Stimulated activated CD4-positive, alpha-beta T cell treated with anti-CD3 and anti-CD28 coated beads, TNF-alpha, amount 100 ng/mL, for 48 hours (primary cell): ENCODE data around the gene NCKAP1.
"Not testable (repeated sequence)": the region's sequence is repeated elsewhere in the genome, so short reads cannot be mapped to it uniquely, and the experiment has no call there.

ENCODE experiments used
- DNase-seq, 3 donors: peaks; one replicate each; pipeline ENCODE4 v3.0.0-alpha.2; 2020; ENCODE audit warnings: low read depth in 3 of 3

The NCKAP1 gene

DNA sequence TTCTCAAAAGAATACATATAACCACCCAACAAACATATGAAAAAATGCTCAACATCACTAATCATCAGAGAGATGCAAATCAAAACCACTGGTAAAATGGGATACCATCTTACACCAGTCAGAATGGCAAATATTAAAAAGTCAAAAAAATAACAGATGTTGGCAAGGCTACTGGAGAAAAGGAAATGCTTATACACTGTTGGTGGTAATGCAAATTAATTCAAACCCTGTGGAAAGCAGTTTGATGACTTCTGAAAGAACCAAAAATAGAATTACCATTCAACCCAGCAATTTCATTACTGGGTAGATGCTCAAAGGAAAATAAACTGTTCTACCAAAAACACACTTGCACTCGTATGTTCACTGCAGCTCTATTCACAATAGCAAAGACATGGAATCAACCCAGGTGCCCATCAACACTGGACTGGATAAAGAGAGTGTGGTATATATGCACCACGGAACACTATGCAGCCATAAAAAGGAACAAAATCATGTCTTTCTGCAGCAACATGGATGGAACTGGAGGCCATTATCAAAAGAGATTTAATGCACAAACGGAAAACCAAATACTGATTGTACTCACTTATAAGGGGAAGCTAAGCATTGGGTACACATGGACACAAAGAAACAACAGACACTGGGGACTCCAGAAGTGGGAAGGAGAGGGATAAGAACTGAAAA is 38.8 kb downstream of the NCKAP1 start:
- DNase-seq: no peak

- no peak for DNase-seq
Measured at GRCh38 chr2:182994228-182994912, 43.9 kb downstream of the NCKAP1 start.

DNA sequence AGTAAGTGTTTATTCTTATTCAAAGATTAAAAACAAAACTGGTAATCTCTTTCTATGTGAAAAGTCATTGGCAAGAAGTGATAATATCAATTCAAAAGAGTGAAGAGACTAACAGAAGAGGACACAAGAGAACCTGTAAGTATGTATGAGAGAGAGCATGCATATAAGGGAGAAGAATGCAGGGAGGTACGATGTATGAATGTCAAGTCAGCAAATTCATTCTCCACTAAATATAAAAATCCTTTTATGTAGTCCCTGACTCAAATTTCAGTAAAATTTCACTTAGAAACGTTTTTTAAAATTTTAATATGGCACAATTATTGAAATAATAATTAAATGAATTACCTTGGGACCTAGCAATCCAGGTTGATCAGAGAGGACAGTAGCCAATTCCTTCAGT is 55.3 kb downstream of the NCKAP1 start:
- no peak for DNase-seq

DNA sequence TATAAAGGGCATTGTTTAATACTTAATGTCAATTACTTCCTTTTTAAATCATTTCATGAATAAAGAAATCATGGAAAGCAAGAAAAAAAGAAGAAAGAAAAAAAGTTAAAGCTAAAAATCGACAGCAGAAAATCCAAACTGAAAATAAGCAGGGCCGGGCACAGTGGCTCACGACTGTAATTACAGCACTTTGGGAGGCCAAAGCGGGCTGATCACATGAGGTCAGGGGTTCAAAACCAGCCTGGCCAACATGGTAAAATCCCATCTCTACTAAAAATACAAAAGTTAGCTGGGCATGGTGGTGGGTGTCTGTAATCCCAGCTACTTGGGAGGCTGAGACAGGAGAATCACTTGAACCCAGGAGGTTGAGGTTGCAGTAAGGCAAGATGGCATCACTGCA is 56.8 kb downstream of the NCKAP1 start:
- not testable (repeated sequence) for DNase-seq

- DNase-seq: no peak
Measured at GRCh38 chr2:182980652-182981051, 57.6 kb downstream of the NCKAP1 start.

DNA sequence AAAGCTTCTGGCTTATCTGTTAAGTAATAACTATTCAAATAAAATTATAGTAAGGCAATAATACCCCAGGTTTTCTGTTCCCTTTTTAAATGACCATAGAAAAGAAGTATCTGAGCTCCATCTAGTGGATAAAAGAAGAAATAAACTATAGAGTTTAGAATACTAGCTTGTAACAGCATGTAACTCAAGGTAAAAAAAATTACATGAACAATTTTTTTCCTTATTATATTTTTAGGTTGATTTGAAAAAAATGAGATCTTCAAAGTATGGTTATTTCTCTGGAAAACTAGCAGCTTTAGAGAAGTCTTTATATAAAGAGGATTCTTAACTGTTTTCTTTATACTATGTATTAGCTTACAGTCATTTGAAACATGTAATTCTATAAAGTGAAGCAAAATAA is 58.1 kb downstream of the NCKAP1 start:
- no peak for DNase-seq

GRCh38 chr2:182977463-182977862 is 60.8 kb downstream of the NCKAP1 start:
- no peak for DNase-seq

- no peak for DNase-seq
Measured at GRCh38 chr2:182973441-182974352, 64.6 kb downstream of the NCKAP1 start.

GRCh38 chr2:182972548-182972942 is 65.7 kb downstream of the NCKAP1 start:
- no peak for DNase-seq

- DNase-seq: no peak
Measured at GRCh38 chr2:182971820-182972547, 66.3 kb downstream of the NCKAP1 start.

DNA sequence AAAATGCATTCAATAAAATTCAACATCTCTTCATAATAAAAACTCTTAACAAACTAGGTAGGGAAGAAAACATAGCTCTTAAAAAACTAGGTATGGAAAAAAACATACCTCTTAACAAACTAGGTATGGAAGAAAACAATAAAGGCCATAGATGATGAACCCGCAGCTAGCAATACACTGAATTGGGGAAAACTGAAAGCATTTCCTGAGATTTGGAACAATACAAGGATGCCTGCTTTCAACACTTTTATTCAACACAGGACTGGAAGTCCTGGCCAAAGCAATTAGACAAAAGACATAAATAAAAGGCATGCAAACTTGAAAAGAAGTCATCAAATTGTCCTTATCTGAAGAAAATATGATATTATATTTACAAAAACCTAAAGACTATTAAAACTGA is 67.8 kb downstream of the NCKAP1 start:
- no peak for DNase-seq

DNA sequence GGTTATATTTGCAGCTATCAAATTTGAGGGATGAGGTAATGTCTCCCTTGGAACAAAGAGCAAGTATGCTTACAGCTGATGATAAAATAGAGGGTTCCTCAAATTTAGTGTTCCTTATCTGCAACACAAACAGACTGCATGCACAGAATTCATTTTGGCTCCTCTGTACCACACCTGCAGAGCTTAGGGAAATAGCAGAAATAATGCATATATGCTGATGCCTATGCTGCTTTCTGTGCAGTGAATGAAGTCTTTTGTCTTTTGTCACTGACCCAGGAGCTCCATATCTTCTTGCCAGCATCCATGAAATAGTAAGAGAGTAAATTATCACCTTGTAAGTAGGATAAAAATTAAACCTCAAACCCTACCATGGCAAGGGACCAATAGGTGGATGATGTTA is 69.8 kb downstream of the NCKAP1 start:
- DNase-seq: no peak

GRCh38 chr2:182966356-182966755 is 71.9 kb downstream of the NCKAP1 start:
- not testable (repeated sequence) for DNase-seq

DNA sequence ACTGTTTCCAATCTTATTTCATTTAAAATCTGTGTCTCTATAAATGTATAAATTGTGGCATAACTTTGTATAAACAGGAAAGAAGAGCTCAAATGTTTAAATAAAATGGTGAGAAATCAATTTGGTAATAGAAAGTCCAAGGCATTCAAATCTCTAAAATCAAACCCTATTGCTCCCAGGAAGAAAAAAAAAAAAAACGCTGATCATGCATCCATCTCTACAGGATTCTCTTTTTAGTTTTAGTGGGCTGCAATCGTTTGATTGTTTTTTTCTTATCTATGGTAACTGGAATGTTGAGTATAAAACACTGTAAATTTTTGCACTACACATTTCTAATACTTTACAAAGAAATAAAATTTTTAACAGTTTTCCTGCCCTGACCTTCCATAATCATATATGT is 75.6 kb downstream of the NCKAP1 start:
- DNase-seq: no peak

DNA sequence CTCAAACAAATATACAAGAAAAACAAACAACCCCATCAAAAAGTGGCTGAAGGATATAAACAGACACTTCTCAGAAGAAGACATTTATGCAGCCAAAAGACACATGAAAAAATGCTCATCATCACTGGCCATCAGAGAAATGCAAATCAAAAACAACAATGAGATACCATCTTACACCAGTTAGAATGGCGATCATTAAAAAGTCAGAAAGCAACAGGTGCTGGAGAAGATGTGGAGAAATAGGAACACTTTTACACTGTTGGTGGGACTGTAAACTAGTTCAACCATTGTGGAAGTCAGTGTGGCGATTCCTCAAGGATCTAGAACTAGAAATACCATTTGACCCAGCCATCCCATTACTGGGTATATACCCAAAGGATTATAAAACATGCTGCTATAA is 77.4 kb downstream of the NCKAP1 start:
- not testable (repeated sequence) for DNase-seq

DNA sequence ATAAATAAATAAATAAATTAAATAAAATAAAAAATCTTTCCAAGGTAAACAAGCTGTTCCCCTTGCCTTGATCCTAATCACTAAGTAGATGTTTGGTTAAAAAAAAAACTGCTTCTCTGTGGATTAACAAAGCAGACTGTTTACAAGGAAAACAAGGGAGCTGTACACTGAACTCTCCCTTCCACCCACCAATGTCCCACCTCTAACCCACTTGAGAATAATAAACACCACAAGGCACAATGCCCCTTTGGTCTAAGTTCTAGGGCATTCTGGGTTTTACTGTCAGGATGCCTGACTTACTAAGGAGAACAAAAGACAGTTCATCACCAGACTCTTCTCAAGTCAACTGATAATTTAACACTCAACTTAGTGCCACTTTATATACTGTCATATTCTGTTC is 83.5 kb downstream of the NCKAP1 start:
- no peak for DNase-seq

DNA sequence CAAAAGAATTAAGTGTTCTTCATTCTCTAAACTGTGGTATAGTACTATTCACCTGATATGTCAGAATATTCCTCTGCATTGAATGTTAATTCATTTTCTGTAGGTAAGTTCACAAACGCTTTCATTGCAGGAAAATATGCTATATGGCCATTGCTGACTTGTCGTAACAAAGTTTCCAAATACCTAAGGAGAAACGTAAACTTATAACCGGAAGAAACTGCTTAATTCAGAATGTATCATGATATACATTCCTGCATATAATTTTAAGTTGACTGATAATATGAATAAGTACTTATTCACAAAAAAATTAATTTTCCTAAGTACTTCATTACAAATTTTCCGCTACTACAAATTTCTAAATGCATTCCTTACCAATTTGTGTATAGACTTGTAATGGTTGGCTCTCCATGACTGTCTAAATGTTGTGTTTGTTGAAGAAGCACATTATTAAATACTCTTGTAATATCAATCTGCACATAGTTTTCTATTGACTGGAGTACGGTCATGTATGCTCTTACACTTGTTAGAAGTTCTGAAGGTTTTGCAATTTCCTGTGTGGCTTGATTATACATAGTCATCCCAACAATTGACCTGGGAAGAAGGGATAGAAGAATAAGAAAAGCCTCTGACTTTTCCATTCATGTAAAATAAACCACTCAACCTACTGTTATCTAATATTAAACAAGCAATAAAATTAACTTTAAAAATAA is 85.4 kb downstream of the NCKAP1 start:
- DNase-seq: no peak

DNA sequence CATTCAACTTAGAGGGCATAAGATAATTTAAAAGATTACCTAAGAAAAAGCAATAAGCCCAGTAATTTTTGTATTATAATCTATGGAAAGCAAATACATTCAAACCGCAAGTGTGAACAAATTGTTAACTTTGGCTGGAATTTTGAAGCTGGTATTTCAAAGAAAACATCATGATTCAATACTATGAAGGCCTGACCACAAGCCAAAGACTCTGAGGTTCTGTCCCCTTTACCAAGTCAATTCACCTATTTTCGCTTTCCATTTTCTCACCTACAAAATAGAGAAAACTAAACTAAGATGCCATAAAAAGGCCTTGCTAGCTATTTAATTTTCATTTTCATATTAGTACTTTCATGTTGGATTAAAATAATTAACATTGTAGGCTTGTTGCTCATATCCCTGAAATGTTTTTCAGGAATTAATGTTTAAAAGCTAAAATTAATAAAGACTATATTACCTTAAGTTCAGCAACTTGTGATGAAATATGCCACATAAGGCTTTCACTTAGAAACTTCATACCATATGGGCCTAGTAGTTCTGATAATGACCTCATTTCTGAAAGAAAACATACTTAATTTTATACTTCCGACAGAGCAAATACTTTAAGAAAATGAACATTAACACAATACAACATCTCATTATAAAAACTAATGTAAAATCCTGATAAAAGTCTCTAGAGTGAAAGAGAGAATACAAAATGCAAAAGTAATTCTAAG is 86.2 kb downstream of the NCKAP1 start:
- DNase-seq: no peak

DNA sequence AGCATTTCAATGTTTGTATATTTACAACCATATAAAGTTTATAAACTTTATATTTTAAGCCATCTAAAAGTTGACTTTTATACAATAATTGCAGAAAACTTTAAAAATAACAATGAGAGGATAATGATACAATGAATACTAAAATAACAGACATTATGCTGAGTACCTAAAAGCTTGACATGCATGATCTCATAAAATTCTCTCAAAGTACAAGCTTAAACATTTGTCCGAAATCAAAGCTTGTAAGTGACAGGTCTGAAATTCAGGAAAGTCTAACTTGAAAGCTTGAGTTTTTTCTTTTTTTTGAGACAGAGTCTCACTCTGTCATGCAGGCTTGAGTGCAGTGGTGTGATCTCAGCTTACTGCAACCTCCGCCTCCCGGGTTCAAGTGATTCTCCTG is 87.7 kb downstream of the NCKAP1 start:
- DNase-seq: no peak

DNA sequence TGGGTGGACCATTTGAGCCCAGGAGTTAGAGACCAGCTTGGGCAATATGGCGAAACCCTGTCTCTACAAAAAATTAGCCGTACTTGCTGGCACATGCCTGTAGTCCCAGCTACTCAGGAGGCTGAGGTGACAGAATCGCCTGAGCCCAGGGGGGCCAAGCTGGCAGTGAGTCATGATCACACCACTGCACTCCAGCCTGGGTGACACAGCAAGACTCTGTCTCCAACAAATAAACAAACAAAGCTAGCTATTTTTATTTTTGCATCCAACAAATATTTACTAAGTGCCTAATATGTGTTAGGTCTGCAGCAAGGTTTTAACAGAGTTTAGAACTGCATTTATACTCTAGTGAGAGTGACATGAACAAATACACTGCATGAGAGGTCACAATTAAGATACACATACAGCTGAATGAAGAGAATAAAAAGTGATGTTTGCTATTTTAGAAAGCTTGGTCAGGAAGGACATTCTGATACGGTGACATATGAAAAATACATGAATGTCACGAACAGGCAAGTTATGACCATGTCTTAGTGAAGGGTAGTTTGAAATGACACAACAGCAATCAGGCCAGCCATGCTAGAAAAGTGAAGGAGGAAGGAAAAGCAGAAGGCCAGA is 88.6 kb downstream of the NCKAP1 start:
- DNase-seq: no peak
